ENCODE data around the gene MINAR1. TPM values are rescaled to one million over a fixed set of nuclear protein-coding genes. Genes with fewer than 3 reads are reported as not detected.

Gene MINAR1
- polyA plus RNA-seq, 10 donors: 1.3 to 2.1 (median 1.6) TPM

DNA sequence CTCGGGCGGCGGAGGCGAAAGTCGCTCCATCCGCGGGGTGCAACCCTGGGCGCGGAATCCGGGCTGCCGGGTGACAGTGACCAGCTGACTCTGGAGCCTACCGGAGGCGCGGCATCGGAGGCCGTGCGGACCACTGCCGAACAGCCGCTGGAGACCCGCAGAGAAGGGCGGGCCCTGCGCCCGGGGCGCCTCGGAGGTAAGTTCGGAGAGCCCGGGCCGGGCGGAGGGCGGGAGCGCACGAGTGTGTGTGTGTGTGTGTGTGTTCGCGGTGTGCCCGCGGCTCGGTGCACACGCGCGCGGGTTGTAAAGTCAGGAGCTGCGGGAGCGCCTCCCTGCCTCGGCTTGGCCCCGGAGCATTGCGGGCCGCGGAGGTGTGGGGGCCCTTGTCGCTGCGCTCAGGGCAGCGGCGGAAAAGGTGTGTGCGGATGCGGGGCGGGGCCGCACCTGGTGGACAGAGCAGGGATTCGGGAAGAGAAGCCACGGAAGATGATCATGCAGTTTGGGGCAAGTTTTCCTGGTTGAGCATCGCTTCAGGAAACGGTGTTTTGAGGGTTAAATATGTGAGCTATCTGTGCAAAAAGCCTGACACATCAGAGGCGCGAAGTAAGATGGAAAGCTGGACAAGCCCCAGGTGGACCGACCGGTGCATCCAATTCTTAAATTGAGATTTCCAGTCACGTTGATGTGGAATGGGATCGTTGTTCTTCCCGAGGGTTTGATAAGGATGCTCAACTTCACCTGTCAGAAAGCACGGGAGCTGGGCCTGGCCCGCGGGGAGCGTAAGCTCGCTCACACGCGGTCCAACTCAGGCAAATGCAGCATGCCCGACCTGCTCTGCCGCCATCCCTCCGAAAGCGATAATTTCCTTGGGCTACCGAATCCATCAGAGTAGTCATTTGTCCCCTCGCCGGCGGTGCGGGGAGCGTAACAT lies 474 bp downstream of the MINAR1 start:
- DNase-seq: peak in 2 of 3 donors; percentile 10 to 68

DNA sequence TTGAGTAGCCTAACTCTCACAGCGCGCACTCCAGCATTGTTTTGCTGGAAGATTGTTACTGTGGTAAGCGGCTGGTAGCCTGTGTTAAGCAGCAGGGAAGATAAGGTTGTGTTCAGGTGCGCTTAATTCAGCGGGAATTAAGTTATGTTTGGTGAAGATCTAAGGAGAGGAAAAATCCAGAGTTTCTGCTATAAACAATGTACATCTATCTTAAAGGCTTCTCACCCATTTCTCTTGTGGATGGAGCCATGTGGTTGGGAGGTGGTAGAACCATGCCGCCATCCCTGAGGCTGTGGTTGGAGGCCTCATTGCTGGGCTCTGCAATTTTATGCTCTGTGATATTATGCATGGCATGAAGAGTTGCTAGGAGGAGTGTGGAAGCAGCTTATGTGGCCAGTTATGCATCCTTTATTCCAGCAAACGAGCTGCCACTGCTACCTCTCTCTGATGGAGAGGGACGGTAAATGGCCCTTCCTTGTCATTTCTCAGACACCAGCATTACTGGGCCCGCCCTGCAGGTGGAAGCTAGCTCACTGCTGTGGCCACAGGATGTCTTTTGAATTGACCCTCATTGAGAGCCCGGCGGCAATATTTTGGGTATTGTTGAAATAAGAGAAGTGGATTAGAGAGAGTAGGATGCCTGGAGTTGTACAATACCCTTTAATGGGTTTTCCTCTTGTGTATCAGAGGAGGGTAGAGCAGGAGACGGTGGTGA lies 1.3 kb downstream of the MINAR1 start:
- no peak for DNase-seq

DNA sequence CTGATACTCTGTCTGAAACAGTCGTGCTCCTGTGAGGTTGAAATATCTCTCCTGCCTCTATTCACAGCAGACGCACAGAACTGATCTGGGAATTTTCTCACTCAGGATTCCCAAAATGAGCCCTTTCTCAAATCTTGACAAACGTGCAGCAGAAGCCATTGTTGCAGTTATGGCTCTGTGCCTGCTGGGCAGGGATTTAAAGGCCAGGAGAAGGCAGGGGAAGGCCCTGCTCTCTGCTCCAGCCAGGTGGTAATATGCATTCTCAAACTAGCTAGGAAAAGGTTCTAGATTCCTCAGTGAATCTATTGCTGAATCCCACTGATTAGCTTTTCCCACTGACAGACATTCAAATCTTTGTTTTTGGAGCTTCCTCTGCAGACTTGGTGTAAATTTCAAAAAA lies 2.2 kb downstream of the MINAR1 start:
- DNase-seq: no peak

DNA sequence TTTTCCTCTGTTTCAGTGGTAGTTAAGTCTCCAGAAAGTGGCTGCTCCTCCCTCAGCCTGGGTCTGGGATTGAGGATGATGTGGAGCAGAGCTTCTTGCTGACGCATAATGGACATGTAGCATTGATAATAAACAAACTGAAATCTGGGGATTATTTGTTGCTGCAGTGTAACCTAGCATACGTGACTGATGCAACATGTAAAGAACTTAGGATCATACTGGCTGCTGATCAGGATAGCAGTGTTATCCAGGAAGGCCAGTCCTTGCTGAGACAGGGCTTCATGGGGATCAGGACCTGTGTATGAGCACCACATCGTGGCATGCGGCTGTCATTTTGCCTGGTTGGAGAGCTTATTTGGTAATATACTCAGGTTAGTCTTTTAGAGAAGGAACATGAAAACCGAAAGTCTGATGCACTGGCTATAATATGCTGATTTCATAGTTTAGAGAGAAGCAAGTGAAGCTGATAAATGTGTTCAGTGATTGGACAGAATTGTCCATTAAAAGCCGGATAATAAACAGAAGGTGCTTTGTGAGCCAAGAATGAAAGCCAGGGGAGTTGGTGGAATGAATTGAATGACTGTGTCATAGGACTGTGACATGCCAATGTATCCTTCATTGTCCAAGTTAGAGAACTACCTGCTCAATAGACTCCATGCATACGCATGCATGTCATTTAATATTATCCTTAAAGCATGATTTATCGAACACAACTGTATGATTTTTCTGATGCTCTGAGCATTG lies 4.1 kb downstream of the MINAR1 start:
- no peak for DNase-seq

DNA sequence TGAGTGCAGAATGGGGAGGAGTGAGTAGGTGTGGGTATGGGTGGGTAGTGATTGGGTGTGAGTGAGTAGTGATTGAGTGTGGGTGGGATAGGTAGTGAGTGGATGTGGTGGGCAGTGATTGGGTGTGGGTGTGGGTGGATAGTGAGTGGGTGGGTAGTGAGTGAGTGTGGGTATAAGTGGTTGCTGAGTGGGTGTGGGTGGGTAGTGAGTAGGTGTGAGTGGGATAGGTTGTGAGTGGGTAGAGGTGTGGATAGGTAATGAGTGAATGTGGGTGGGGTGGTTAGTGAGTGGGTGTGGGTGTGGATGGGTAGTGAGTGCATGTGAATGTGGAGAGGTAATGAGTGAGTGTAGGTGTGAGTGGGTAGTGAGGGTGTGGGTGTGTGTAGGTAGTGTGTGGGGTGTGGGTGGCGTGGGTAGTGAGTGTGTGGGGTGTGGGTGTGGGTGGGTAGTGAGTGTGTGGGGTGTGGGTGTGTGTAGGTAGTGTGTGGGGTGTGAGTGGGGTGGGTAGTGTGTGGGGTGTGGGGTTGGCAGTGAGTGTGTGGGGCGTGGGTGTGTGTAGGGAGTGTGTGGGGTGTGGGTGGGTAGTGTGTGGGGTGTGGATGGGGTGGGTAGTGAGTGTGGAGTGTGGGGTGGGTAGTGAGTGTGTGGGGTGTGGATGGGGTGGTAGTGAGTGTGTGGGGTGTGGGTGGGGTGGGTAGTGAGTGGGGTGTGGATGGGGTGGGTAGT lies 5.3 kb downstream of the MINAR1 start:
- no peak for DNase-seq

DNA sequence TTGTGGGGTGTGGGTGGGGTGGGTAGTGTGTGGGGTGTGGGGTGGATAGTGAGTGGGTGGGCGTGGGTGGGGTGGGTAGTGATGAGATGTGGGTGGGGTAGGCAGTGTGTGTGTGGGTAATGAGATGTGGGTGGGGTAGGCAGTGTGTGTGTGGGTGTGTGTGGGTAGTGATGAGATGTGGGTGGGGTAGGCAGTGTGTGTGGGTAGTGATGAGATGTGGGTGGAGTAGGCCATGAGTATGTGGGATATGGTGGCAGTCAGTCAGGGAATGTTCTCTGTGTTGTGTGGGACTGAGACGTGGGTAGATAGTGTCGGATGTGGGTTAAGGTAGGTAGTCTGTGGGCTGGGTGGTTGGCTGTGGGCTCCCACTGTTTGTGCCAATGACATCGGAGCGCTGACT lies 7.1 kb downstream of the MINAR1 start:
- no peak for DNase-seq

DNA sequence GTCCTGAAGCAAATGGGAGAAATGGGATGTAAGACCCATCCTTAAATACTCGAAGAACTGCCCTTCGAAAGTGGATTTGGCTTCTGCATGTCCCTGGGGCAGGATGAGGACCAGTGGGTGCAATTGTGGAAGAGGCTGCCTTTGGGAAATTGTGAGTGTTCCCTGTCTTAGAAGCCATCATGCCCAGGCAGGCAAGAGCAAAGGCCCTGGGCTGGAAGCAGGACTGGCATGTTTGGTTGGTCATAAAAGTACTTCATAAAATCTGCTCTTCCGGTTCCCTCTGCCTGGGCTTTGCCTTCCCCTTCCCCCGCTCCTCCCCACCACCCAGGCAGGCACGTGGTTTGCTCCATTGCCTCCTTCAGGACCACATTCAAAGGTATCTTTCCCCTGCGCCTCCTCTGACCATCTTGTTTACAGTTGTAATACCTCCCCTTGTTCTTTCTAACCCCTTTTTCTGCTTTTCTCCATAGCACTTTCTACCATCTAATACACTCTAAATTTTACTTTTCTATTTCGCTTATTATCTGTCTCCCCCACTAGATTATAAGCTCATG lies 8.3 kb downstream of the MINAR1 start:
- DNase-seq: no peak

DNA sequence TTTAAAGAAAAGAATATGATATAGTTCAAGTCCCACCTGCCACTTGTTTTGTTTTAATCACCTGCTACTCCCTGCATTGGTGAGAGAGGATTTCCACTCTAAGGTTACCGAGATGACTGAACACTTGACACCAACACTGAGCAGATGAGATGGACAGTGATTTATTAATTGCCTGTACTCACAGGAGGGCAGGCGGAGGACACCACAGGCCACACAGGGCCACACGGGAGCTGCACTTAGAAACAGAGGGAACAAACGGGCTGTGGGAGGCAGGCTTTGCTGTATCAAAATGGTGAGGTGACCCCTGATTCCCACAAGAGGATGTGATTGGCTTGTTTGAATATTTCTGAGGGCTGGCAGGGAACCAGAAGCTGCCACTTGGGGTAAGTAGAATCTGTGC lies 10.8 kb downstream of the MINAR1 start:
- peak in 2 of 3 donors; percentile 16 to 40 for DNase-seq

DNA sequence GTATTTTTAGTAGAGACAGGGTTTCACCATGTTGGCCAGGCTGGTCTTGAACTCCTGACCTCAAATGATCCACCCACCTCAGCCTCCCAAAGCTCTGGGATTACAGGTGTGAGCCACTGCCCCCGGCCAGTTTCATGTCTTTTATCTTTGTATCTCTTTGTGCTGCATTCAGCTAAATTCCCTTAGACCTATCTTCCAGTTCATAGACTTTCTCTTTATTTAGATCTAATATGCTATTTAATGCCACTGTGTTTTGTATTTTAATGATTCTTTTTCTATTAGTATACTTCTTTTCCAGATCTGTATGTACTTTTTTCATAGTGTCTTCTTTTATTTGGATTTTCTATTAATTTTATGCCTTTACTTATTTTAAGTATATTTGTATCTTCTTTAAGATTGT lies 14.9 kb downstream of the MINAR1 start:
- DNase-seq: no peak

DNA sequence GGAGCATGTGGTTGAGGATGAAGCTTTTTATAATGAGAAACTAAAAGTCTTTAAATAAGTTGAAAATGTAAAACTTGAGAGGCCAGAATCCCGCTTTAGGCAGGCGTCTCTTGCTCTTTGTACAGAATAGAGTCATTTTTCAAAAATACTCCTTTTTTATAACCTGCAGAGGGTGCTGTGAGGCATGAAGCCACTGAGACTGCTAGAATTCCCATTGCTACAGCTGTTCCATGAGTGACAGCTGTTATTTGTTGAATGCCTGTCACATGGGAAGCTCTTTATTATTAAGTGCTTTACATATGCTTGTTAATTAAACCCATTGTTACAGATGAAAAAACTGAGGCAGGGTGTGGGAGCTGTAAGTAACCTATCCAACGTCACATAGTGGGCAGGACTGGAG lies 18.5 kb downstream of the MINAR1 start:
- no peak for DNase-seq

DNA sequence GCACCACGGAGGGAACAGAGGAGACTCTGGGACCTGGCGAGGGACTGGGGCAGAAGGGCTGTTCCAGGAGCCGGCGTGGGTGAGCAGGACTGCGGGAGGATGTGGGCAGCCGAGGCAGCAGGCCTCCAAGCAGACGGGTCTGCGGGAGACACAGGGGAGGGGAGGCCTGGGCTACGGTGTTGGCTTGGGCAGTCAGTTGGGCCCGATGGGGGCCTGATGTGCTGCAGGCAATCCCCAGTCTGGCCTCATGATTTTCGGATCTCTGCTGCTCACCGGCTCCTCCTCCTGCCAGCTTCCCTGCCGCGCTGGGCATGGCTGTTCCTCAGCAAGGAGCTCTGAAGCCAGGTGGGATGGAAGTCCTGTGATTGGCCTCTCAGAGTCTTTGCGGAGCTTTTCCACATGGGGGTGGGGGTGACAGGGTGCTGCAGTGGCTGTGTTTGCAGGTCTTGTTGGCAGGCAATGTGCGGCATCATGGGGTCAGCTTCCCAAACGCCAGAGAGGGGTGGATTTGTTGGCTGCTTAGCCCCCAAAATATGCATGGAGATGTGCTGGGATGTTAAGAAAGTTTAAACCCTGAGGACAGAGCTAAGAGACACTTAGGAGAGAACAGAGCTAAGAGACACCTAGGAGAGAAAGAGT lies 19.3 kb downstream of the MINAR1 start:
- no peak for DNase-seq

DNA sequence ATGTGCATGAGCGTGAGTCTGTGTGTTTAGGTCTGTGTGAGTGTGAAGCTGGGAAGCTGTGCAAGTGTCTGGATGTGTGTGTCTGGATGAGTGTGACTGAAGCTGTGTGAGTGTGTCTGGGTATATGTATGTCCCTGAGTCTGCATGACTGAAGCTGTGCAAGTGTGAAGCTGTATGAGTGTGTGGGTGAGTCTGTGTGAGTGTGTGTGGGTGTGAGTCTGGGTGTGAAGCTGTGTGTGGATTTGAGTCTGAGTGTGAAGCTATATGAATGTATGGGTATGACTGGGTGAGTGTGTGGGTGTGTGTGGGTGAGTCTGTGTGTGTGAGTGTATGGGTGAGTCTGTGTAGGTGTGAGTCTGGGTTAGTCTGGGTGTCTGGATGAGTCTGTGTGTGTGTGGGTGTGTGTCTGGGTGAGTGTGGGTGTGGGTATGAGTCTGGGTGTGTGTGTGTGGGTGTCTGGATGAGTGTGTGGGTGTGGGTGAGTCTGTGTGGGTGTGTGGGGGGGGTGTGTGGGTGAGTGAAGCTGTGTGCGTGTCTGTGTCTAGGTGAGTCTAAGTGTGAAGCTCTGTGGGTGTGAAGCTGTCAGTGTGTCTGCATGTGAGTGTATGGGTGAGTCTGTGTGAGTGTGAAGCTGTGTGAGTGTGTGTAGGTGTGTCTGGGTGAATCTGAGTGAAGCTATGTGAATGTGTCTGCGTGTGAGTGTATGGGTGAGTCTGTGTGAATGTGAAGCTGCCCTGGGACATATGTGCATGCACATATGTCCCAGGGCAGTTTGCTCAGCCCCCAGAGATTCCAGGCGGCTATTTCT lies 20.3 kb downstream of the MINAR1 start:
- no peak for DNase-seq

DNA sequence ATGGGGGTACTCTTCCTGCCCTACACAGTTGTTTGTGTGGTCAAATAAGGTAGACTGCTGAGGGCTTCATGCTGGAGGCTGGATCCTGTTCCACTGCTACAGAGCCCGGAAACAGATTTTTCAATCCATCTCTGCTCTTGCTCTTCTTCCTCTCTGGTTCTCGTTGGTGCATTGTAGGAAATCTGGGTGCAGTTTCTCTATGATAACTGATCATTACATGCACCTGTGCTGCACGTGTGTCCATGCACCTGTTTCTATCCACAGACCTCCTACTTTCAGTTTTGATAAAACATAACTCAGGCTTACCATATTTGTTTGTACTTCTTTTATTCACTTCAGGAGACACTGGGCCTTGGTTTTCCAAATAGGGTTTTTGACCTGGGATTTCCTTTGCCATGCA lies 21.3 kb downstream of the MINAR1 start:
- DNase-seq: no peak

DNA sequence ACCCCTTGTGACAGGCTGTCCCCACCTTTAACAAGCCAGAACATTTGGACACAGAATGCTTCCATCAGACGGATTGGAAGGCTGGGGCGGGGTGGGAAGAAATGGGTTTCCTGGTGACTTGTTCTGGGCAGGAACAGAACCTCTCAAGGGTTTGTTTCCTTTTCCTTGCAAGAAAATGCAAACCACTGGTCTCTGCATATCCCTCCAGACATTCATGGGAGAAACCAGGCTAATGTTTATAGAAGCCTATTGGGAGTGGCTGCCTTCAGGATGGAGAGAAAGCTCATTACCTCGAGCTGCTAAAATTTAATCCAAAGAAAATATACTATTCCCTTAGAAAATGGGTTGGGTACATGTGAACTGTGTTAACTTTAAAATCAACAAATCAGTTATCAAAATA lies 21.9 kb downstream of the MINAR1 start:
- DNase-seq: no peak

DNA sequence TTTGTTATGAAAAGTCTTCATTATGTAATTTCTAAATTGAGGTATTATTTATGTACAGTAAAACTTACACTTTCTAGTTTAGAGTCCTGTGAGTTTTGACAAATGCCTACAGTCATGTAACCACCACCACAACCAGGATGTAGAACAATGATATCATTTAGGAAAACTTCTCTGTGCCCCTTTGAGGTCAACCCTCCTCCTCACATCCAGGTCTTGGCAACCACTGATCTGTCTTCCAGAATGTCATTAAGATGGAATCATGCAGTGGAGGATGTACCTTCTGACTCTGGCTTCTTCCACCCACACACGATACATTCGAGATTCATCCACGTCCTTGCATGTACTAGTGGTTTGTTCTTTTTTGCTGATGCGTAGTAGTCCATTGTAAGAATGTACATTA lies 23.2 kb downstream of the MINAR1 start:
- DNase-seq: no peak

DNA sequence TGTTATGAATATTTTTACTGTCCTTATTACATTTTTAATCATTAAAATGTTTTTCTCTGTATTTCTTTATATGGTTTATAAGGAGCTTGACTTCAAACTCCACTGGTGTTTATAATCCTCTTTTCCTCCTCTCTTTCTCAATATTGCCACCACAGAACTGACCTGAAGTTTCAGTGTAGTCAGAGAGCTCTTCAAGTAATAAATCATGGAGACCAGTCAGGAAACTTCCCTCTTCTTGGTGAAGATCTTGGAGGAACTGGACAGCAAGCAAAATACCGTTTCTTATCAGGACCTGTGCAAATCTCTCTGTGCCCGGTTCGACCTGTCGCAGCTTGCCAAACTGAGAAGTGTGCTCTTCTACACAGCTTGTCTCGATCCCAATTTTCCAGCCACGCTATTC lies 23.8 kb downstream of the MINAR1 start:
- DNase-seq: no peak

DNA sequence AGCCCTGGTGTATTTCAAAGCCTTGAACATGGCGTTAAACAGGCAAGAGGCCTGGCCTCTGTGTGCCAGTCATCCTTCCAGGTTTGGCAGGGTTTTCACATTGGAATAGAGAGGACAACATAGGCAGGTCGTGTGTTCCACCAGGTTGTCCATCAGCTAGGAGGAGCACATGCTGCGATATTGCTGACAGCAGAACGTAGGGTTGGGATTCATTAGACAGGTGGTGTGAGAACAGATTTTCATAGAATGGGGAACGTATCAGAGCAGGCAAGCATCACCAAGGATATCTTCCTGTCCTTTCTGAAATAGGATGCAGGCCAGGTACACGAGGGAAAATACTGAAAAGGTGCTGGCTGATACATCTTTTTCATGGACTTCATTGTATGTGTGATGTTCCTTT lies 26.4 kb downstream of the MINAR1 start:
- DNase-seq: no peak

DNA sequence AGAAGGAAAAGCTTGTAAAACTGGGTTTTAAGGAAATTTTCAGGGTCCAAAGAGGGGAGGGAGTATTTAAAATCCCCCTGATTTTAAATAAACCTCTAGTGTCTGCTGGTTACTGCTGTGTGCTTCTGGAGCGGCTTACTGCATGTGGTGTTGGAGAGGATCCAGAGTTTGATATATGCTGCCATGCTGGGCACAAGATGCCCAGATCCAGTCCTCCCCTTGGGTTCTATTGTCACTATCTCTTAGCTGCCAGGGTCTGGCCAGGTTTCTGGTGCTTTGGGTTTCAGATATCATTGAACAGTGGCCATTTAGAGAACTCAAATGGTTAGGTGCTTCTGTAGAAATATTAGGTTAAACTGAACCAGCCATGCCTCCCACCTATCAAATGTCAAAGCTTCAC lies 27.5 kb downstream of the MINAR1 start:
- DNase-seq: no peak

DNA sequence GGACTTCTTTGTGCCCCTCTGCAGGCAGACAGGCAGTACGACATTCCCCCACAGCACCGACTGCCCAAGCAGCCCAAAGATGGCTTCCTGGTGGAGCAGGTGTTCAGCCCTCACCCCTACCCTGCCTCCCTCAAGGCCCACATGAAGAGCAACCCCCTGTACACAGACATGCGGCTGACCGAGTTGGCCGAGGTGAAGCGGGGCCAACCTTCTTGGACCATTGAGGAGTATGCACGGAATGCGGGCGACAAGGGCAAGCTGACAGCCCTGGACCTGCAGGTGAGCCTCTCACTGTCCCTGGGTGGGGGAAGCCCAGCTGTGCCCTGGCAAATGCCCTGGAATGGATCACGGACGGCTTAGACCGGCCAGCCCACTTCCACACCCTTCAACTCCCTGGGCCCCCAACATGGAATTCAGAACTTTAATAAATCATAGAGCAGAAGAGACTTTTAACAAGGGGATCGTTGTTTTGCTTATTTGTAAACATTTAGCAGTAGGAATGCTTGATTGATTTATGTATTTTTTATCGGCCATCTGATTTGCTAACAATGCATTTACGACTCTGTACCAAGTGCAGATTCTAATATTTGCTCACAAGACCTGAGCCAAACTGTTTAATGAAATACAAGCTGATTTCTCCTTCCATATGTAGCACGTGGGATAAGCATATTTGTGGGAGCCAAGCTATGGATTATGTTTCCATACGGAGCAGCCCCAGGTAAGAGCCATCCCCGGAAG lies 31.1 kb downstream of the MINAR1 start:
- DNase-seq: no peak

All from muscle of back (tissue), 11 donors.